Neural cell (in vitro differentiated cells): ENCODE measurements around the gene ZNF385C.

Experiments
- CTCF ChIP-seq: fragments of 450-650 bp; IDR thresholded peaks from 2 replicates; pipeline ENCODE4 v1.5.1; 2014; ENCODE audit warnings: antibody characterized with exemption, mild to moderate bottlenecking, moderate library complexity; ENCODE audit not compliant: poor library complexity, severe bottlenecking
- EP300 ChIP-seq: fragments of 450-650 bp; conservative IDR thresholded peaks from 2 replicates; pipeline ENCODE4 v1.6.1; 2014; ENCODE audit warnings: antibody characterized with exemption, mild to moderate bottlenecking, moderate library complexity; ENCODE audit not compliant: poor library complexity, severe bottlenecking
- RAD21 ChIP-seq: fragments of 450-650 bp; conservative IDR thresholded peaks from 2 replicates; pipeline ENCODE4 v1.6.1; 2014; ENCODE audit warnings: antibody characterized with exemption, mild to moderate bottlenecking, moderate library complexity
- SMC3 ChIP-seq: fragments of 450-650 bp; conservative IDR thresholded peaks from 2 replicates; pipeline ENCODE4 v1.6.1; 2014; ENCODE audit warnings: antibody characterized with exemption, mild to moderate bottlenecking, moderate library complexity; ENCODE audit not compliant: poor library complexity

- TF ChIP-seq CTCF (no peak), RAD21 (no peak), EP300 (no peak), SMC3 (no peak)
These were observed 113.8 kb downstream of the ZNF385C start for GRCh38 chr17:41984454-41984853.
